CD4-positive, alpha-beta T cell (primary cell): ENCODE measurements around the gene PLEKHA7. TPM values are rescaled to one million over a fixed set of nuclear protein-coding genes. Genes with fewer than 3 reads are reported as not detected.

Source experiments
- ATAC-seq: fragments of 200-7000 bp; cut with Tn5 transposase; one replicate; pipeline ENCODE4 v1.10.0; 2022; ENCODE audit warnings: mild to moderate bottlenecking; ENCODE audit not compliant: poor library complexity
- CTCF ChIA-PET: fragments of 350-600 bp; sonication (Branson Sonifier 250); formaldehyde crosslinking; loops from one replicate; lab custom pipeline; 2021; ENCODE audit warnings: antibody characterized with exemption, inconsistent platforms; lab: Charles Lee
- POLR2A ChIA-PET: fragments of 350-600 bp; sonication (Branson Sonifier 250); formaldehyde crosslinking; loops from one replicate; lab custom pipeline; 2021; ENCODE audit warnings: antibody characterized with exemption, inconsistent platforms; lab: Charles Lee
- DNase-seq, 14 experiments: peaks; one replicate each; pipeline ENCODE4 v3.0.0-alpha.2; 2013 to 2020; ENCODE audit warnings: mixed read lengths in 2 of 14
- H3K27ac ChIP-seq, 2 donors: one replicate each; pipeline versions ENCODE4 v1.5.1 to v1.7.0; 2013; ENCODE audit warnings: low read length in 2 of 2, low read depth in 1 of 2, mild to moderate bottlenecking in 1 of 2
- H3K27me3 ChIP-seq, 2 experiments: 1 replicate in 1 of 2; 2 replicates in 1 of 2; pipeline versions ENCODE4 v1.6.1 to v1.7.0; 2013; ENCODE audit warnings: low read length in 2 of 2, control low read depth in 1 of 2, mild to moderate bottlenecking in 1 of 2, moderate library complexity in 1 of 2; ENCODE audit not compliant: insufficient read depth in 2 of 2, control insufficient read depth in 1 of 2
- H3K36me3 ChIP-seq: one replicate; pipeline ENCODE4 v1.6.1; 2013; ENCODE audit warnings: low read length, control low read depth; ENCODE audit not compliant: insufficient read depth
- H3K4me1 ChIP-seq: one replicate; pipeline ENCODE4 v1.6.1; 2013; ENCODE audit warnings: low read length, control low read depth; ENCODE audit not compliant: insufficient read depth
- H3K4me3 ChIP-seq: one replicate; pipeline ENCODE4 v1.5.1; 2013; ENCODE audit warnings: mild to moderate bottlenecking, low read length, moderate library complexity
- H3K9me3 ChIP-seq, 2 experiments: 1 replicate in 1 of 2; 2 replicates in 1 of 2; pipeline versions ENCODE4 v1.6.1 to v1.7.0; 2013; ENCODE audit warnings: low read length in 2 of 2, mild to moderate bottlenecking in 2 of 2, control low read depth in 1 of 2, moderate library complexity in 1 of 2; ENCODE audit not compliant: control insufficient read depth in 1 of 2, insufficient read depth in 1 of 2
- H3K27ac Mint-ChIP-seq: one replicate; pipeline ENCODE4 v1.8.0; 2020; ENCODE audit warnings: mixed read lengths
- H3K27me3 Mint-ChIP-seq: one replicate; pipeline ENCODE4 v1.8.0; 2021; ENCODE audit warnings: mixed read lengths
- H3K36me3 Mint-ChIP-seq: one replicate; pipeline ENCODE4 v1.8.0; 2021; ENCODE audit warnings: low read depth, mixed read lengths
- H3K4me1 Mint-ChIP-seq: one replicate; pipeline ENCODE4 v1.8.0; 2021; ENCODE audit warnings: low read depth, mixed read lengths
- H3K4me3 Mint-ChIP-seq: one replicate; pipeline ENCODE4 v1.8.0; 2020; ENCODE audit warnings: mild to moderate bottlenecking, mixed read lengths
- H3K9me3 Mint-ChIP-seq: one replicate; pipeline ENCODE4 v1.8.0; 2020; ENCODE audit warnings: mixed read lengths
- CTCF ChIP-seq: fragments of 200-600 bp; IDR thresholded peaks from one replicate; pipeline ENCODE4 v1.8.0; 2022; ENCODE audit warnings: antibody characterized with exemption, mild to moderate bottlenecking
- intact Hi-C, 2 experiments: fragments of 100-400 bp; cut with DNase I in 1 of 2; cut with micrococcal nuclease in 1 of 2; formaldehyde crosslinking; loops; one replicate each; pipeline versions ENCODE4 v1.15.1 to v1.9.0; 2023 to 2025; cut with DNase I, micrococcal nuclease
- total RNA-seq, 174 experiments: library from RNA in 2 of 174; stranded (reverse) in 2 of 174; gene quantifications; one replicate each; pipeline ENCODE4 v1.2.3 and lab custom pipeline; 2021 to 2026

Gene PLEKHA7
- total RNA-seq, 2 experiments from 2014 or later, result 4.5 to 4.8 TPM

- Mint-ChIP-seq H3K27me3 (no peaks in the 10 kb centered on the region), H3K27ac (no peak overlapping the region), H3K4me3 (no peak overlapping the region), H3K36me3 (no peaks in the 10 kb centered on the region), H3K4me1 (no peaks in the 10 kb centered on the region), H3K9me3 (no peaks in the 10 kb centered on the region)
- Histone ChIP-seq H3K4me3 (no peak overlapping the region), H3K27ac (no peak overlapping the region), H3K4me1 (no peaks in the 10 kb centered on the region), H3K9me3 (no peaks in the 10 kb centered on the region), H3K36me3 (no peaks in the 10 kb centered on the region), H3K27me3 (no peaks in the 10 kb centered on the region)
- no peak for TF ChIP-seq CTCF
- ATAC-seq (no peak), DNase-seq (no peak)
- intact Hi-C loops, result no loop called here
- ChIA-PET POLR2A (interaction anchor here (0.6 kb wide), 1 partner anchor 1730 kb away, joined by 3 read pairs; no protein-coding TSS in a partner anchor), CTCF (no interaction called here)
Measured at GRCh38 chr11:16969010-16969999, 44.9 kb downstream of the PLEKHA7 start.

- no peak overlapping the region for H3K4me3 Mint-ChIP-seq
- Histone ChIP-seq H3K27me3 (no peaks in the 10 kb centered on the region), H3K4me1 (no peaks in the 10 kb centered on the region), H3K4me3 (no peak overlapping the region), H3K36me3 (no peaks in the 10 kb centered on the region), H3K27ac (no peak overlapping the region), H3K9me3 (no peaks in the 10 kb centered on the region)
- intact Hi-C loops, result no loop called here
- H3K9me3 Mint-ChIP-seq, result no peaks in the 10 kb centered on the region
- no peaks in the 10 kb centered on the region for H3K36me3 Mint-ChIP-seq
- CTCF ChIA-PET, result no interaction called here
- POLR2A ChIA-PET, result interaction anchor here (0.6 kb wide), 1 partner anchor 1731 kb away, joined by 3 read pairs; no protein-coding TSS in a partner anchor
- ATAC-seq (no peak), DNase-seq (no peak)
- H3K27me3 Mint-ChIP-seq, result no peaks in the 10 kb centered on the region
- no peaks in the 10 kb centered on the region for H3K4me1 Mint-ChIP-seq
- no peak for TF ChIP-seq CTCF
- no peak overlapping the region for H3K27ac Mint-ChIP-seq
Measured at GRCh38 chr11:16968196-16968595, 46.0 kb downstream of the PLEKHA7 start.

- H3K27ac Mint-ChIP-seq, result no peak overlapping the region
- no peaks in the 10 kb centered on the region for H3K9me3 Mint-ChIP-seq
- Histone ChIP-seq H3K27ac (no peak overlapping the region), H3K9me3 (no peaks in the 10 kb centered on the region), H3K4me1 (no peaks in the 10 kb centered on the region), H3K36me3 (no peaks in the 10 kb centered on the region), H3K4me3 (no peak overlapping the region), H3K27me3 (no peaks in the 10 kb centered on the region)
- H3K27me3 Mint-ChIP-seq, result no peaks in the 10 kb centered on the region
- TF ChIP-seq CTCF, result no peak
- H3K36me3 Mint-ChIP-seq, result no peaks in the 10 kb centered on the region
- CTCF ChIA-PET, result no interaction called here
- no peak for DNase-seq
- POLR2A ChIA-PET, result no interaction called here
- intact Hi-C loops, result no loop called here
- ATAC-seq, result no peak
- H3K4me3 Mint-ChIP-seq, result no peak overlapping the region
- no peaks in the 10 kb centered on the region for H3K4me1 Mint-ChIP-seq
Measured at GRCh38 chr11:16966930-16967671, 47.1 kb downstream of the PLEKHA7 start.
